AG09309 (cell line): ENCODE data around the gene CORO1C.

Source experiments
- DNase-seq: peaks from one replicate; pipeline ENCODE4 v3.0.0-alpha.2; 2010; ENCODE audit warnings: low read depth
- H3K4me3 ChIP-seq: 2 replicates; pipeline ENCODE4 v1.5.1; 2011; ENCODE audit warnings: mild to moderate bottlenecking, low read depth, low read length, moderate library complexity; ENCODE audit not compliant: control insufficient read depth
- CTCF ChIP-seq: IDR thresholded peaks from 2 replicates; pipeline ENCODE4 v1.5.1; 2011; ENCODE audit warnings: mild to moderate bottlenecking, low read depth, low read length, inconsistent platforms; ENCODE audit not compliant: insufficient read depth, control insufficient read depth; ENCODE audit errors: missing control alignments

Gene CORO1C

GRCh38 chr12:108615918-108616317 is 115.4 kb downstream of the CORO1C start:
- no peak overlapping the region for H3K4me3 ChIP-seq
- DNase-seq, result no peak
- no peak for TF ChIP-seq CTCF

- DNase-seq, result no peak
- H3K4me3 ChIP-seq, result no peak overlapping the region
- TF ChIP-seq CTCF, result no peak
Observed at GRCh38 chr12:108614639-108615038, 116.7 kb downstream of the CORO1C start.

GRCh38 chr12:108614041-108614440 is 117.3 kb downstream of the CORO1C start:
- no peak for TF ChIP-seq CTCF
- no peak overlapping the region for H3K4me3 ChIP-seq
- no peak for DNase-seq

- no peak overlapping the region for H3K4me3 ChIP-seq
- TF ChIP-seq CTCF, result no peak
- DNase-seq, result no peak
Observed at GRCh38 chr12:108613548-108613947, 117.8 kb downstream of the CORO1C start.

- DNase-seq, result no peak
- no peak overlapping the region for H3K4me3 ChIP-seq
- TF ChIP-seq CTCF, result no peak
Observed at GRCh38 chr12:108612788-108613282, 118.5 kb downstream of the CORO1C start.

GRCh38 chr12:108611884-108612415 is 119.4 kb downstream of the CORO1C start:
- peak; percentile 47 for TF ChIP-seq CTCF
- peak; percentile 73 for DNase-seq
- no peak overlapping the region for H3K4me3 ChIP-seq
